Measurements from ENCODE around the gene C11orf98. TPM values are rescaled to one million over a fixed set of nuclear protein-coding genes. Genes with fewer than 3 reads are reported as not detected.
A peak's percentile ranks its signal among the peaks of the same experiment; 100 is the strongest.

C11orf98 gene
- total RNA-seq, 2 experiments from 2014 or later = 14.3 to 18.5 TPM

DNA sequence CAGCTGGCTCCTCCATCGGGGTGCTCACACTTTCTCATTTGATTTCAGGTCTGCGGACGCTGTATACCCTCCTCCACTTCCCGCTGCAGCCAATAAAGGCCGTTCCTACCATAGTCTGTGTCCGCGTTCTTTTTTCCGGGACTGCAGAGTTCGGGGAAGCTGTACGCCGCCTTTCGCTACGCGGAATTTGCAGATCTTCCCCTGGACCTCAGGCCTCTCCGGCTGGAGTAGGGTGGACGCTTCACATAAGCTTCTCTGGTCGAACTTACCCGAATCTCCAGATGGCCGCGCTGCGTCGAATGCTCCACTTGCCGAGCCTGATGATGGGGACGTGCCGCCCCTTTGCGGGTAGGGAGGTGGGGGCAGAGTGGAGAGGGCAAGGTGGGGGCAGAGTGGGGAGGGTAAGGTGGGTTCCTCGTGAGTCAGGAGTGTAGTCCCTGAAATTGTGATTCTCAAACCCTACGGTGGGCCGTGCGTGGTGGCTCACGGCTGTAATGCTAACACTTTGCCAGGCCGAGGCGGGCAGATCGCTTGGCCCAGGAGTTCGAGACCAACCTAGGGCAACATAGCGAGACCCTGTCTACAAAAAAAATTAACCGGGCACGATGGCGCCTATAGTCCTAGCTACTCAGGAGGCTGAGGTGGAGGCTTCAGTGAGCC lies 719 bp upstream of the C11orf98 start:
- DNase-seq = peak; percentile 31 to 79 (median 52)
- TF ChIP-seq, protein P1, sequence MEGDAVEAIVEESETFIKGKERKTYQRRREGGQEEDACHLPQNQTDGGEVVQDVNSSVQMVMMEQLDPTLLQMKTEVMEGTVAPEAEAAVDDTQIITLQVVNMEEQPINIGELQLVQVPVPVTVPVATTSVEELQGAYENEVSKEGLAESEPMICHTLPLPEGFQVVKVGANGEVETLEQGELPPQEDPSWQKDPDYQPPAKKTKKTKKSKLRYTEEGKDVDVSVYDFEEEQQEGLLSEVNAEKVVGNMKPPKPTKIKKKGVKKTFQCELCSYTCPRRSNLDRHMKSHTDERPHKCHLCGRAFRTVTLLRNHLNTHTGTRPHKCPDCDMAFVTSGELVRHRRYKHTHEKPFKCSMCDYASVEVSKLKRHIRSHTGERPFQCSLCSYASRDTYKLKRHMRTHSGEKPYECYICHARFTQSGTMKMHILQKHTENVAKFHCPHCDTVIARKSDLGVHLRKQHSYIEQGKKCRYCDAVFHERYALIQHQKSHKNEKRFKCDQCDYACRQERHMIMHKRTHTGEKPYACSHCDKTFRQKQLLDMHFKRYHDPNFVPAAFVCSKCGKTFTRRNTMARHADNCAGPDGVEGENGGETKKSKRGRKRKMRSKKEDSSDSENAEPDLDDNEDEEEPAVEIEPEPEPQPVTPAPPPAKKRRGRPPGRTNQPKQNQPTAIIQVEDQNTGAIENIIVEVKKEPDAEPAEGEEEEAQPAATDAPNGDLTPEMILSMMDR (IDR thresholded peaks at IDR 0.05) = no peak
- Mint-ChIP-seq H3K27ac (peak overlapping the region; percentile 96), H3K27me3 (no peaks in the 10 kb centered on the region), H3K4me3 (peak overlapping the region; percentile 99), H3K9me3 (no peaks in the 10 kb centered on the region), H3K36me3 (ENCODE audit: low read depth) (peaks cover 39% of the 10 kb centered on the region), H3K4me1 (ENCODE audit: low read depth) (peaks cover 36% of the 10 kb centered on the region)
- H3K27me3 ChIP-seq (ENCODE audit: control insufficient read depth in 1 of 2, insufficient read depth in 2 of 2, low read length in 2 of 2) = no peaks in the 10 kb centered on the region
- H3K4me3 ChIP-seq (ENCODE audit: low read length) = peak overlapping the region; percentile 73
- CTCF ChIA-PET = interaction anchor here (0.8 to 1.9 kb wide), 10 partner anchors 8 to 241 kb away, joined by 3 to 7 read pairs (median 4); partner anchors contain the start of genes B3GAT3, GANAB, INTS5 and TUT1
- H3K4me1 ChIP-seq (ENCODE audit: insufficient read depth, low read length) = peaks cover 54% of the 10 kb centered on the region
- H3K36me3 ChIP-seq (ENCODE audit: insufficient read depth, low read length) = peaks cover 21% of the 10 kb centered on the region
- intact Hi-C loops (cut with DNase I, micrococcal nuclease) = loop anchor here (1.0 to 10.0 kb wide), 3 partner anchors 12 to 871 kb away; partner anchors contain the start of genes INTS5 (in 2 of the 2), FEN1 (in 1 of the 2) and TMEM258 (in 1 of the 2)
- ATAC-seq (ENCODE audit: poor library complexity) = peak; percentile 28
- peak overlapping the region; percentile 80 to 88 for H3K27ac ChIP-seq (ENCODE audit: low read depth in 1 of 2, low read length in 2 of 2)
- H3K9me3 ChIP-seq (ENCODE audit: control insufficient read depth in 1 of 2, insufficient read depth in 1 of 2, low read length in 2 of 2) = no peaks in the 10 kb centered on the region
- POLR2A ChIA-PET = interaction anchor here (0.6 to 5.3 kb wide), 43 partner anchors 10 to 241 kb away, joined by 3 to 170 read pairs (median 7); partner anchors contain the start of genes B3GAT3, BSCL2, EEF1G and EML3

DNA sequence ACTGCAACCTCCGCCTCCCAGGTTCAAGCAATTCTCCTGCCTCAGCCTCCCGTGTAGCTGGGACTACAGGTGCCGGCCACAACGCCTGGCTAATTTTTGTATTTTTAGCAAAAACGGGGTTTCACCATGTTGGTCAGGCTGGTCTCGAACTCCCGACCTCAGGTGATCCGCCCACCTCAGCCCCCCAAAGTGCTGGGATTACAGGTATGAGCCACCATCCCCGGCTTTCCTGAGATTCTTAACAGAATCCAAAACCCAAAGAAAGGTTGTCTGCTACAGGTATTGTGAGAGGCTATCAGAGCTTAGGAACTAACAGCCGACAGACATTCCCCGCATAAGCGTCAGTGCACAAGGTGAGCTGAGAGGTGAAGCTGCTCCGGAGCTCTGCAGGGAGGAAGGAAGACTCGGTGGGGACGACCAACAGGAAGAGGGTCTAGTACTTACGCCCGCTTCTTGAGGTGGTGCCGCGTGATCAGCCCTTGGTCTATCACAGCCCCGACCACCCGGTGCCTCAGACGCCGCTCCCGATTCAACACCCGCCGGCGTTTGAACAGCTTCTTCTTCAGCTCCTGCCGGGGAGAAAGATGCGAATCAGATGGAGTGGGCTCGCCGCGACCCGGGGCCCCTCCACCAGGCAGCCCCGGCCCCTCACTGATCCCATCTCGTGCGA lies 470 bp downstream of the C11orf98 start:
- H3K27ac Mint-ChIP-seq = peak overlapping the region; percentile 96
- peak overlapping the region; percentile 99 for H3K4me3 Mint-ChIP-seq
- no peaks in the 10 kb centered on the region for H3K9me3 ChIP-seq (ENCODE audit: control insufficient read depth in 1 of 2, insufficient read depth in 1 of 2, low read length in 2 of 2)
- POLR2A ChIA-PET = interaction anchor here (0.7 to 5.3 kb wide), 46 partner anchors 10 to 1621 kb away, joined by 3 to 170 read pairs (median 6); partner anchors contain the start of genes B3GAT3, BAD, BSCL2 and EEF1G
- H3K27ac ChIP-seq (ENCODE audit: low read depth in 1 of 2, low read length in 2 of 2) = peak overlapping the region; percentile 80 to 88
- H3K9me3 Mint-ChIP-seq = no peaks in the 10 kb centered on the region
- no peaks in the 10 kb centered on the region for H3K27me3 ChIP-seq (ENCODE audit: control insufficient read depth in 1 of 2, insufficient read depth in 2 of 2, low read length in 2 of 2)
- H3K4me1 ChIP-seq (ENCODE audit: insufficient read depth, low read length) = peaks cover 42% of the 10 kb centered on the region
- DNase-seq (peak in 13 of 14 experiments; percentile 33 to 78 (median 50)), ATAC-seq (ENCODE audit: poor library complexity) (peak; percentile 61)
- no peaks in the 10 kb centered on the region for H3K27me3 Mint-ChIP-seq
- CTCF ChIA-PET = interaction anchor here (1.0 to 1.9 kb wide), 9 partner anchors 10 to 240 kb away, joined by 3 to 7 read pairs (median 5); partner anchors contain the start of genes B3GAT3, GANAB, INTS5 and TUT1
- H3K36me3 Mint-ChIP-seq (ENCODE audit: low read depth) = peaks cover 39% of the 10 kb centered on the region
- intact Hi-C loops (cut with DNase I, micrococcal nuclease) = loop anchor here (1.0 to 10.0 kb wide), 2 partner anchors 11 to 870 kb away; partner anchors contain the start of genes INTS5 (in 2 of the 2), FEN1 (in 1 of the 2) and TMEM258 (in 1 of the 2)
- peaks cover 21% of the 10 kb centered on the region for H3K36me3 ChIP-seq (ENCODE audit: insufficient read depth, low read length)
- TF ChIP-seq, protein P1 (IDR thresholded peaks at IDR 0.05) = no peak
- H3K4me1 Mint-ChIP-seq (ENCODE audit: low read depth) = peaks cover 35% of the 10 kb centered on the region
- peak overlapping the region; percentile 73 for H3K4me3 ChIP-seq (ENCODE audit: low read length)

DNA sequence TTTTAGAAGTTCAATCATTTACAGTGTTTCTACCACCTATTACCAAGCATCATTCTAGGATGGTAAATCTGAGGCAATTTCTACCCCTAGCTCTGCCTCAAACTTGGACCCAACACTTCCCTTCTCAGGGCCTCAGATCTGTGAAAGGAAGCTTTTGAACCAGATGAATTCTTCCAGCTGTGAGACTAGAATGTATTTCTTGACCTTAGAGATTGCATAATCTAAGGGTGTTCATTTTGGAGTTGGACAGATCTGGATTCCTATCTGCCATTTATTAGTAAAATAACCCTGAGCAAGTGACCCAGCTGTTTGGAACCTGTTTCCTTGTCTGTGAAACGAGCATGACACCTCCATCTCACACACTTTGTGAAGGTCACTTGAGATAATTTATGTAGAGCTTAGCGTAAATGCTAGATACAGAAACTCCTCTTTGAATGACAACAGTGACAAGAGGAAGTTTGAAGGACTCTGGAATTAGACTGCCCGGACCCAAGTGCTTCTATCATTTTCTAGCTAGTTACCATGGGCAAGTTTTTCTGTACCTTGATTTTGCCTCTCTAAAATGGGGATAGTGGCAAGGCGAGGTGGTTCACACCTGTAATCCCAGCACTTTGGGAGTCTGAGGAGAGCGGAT lies 8.1 kb downstream of the C11orf98 start:
- Histone ChIP-seq H3K27ac (ENCODE audit: low read depth in 1 of 2, low read length in 2 of 2) (no peak overlapping the region), H3K36me3 (ENCODE audit: insufficient read depth, low read length) (no peaks in the 10 kb centered on the region), H3K9me3 (ENCODE audit: control insufficient read depth in 1 of 2, insufficient read depth in 1 of 2, low read length in 2 of 2) (no peaks in the 10 kb centered on the region), H3K4me1 (ENCODE audit: insufficient read depth, low read length) (peaks cover 13% of the 10 kb centered on the region), H3K27me3 (ENCODE audit: control insufficient read depth in 1 of 2, insufficient read depth in 2 of 2, low read length in 2 of 2) (no peaks in the 10 kb centered on the region), H3K4me3 (ENCODE audit: low read length) (no peak overlapping the region)
- peak overlapping the region; percentile 3 for H3K4me3 Mint-ChIP-seq
- no peak for DNase-seq
- no peak for ATAC-seq (ENCODE audit: poor library complexity)
- ChIA-PET CTCF (no interaction called here), POLR2A (interaction anchor here (1.1 to 5.6 kb wide), 5 partner anchors 8 to 199 kb away, joined by 4 to 170 read pairs (median 5); partner anchors contain the start of genes C11orf98, CSKMT, GANAB and LBHD1)
- intact Hi-C loops (cut with DNase I, micrococcal nuclease) = no loop called here
- TF ChIP-seq, protein P1 (IDR thresholded peaks at IDR 0.05) = no peak
- peaks cover 13% of the 10 kb centered on the region for H3K4me1 Mint-ChIP-seq (ENCODE audit: low read depth)
- peaks cover 13% of the 10 kb centered on the region for H3K36me3 Mint-ChIP-seq (ENCODE audit: low read depth)
- no peaks in the 10 kb centered on the region for H3K27me3 Mint-ChIP-seq
- no peaks in the 10 kb centered on the region for H3K9me3 Mint-ChIP-seq
- no peak overlapping the region for H3K27ac Mint-ChIP-seq

Data from CD4-positive, alpha-beta T cell (primary cell).